Measurements from ENCODE around the gene OPCML.

OPCML gene

DNA sequence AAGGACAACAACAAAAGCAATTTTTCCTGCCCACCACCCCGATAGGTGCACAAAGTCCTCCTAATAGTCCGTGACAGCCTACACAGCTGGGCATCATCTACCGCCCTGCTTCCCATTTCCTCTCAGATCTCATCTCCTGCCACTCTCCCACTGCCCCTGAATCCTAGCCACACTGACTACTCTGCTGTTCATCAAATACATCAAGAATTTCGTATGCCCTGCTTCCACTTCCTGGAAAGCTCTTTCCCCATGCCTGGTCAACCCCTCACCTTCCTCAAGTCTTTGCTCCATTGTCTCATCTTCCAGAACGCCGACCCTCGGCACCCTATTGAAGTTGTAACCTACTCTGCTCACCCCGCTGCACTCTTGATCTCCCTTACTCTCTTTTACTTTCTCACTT is 320.1 kb downstream of the OPCML start:
- Mint-ChIP-seq H3K9me3 (no peaks in the 10 kb centered on the region), H3K27me3 (ENCODE audit: low read depth) (peaks cover 26% of the 10 kb centered on the region), H3K36me3 (ENCODE audit: low read depth) (no peaks in the 10 kb centered on the region), H3K4me1 (peaks cover 4% of the 10 kb centered on the region), H3K4me3 (no peak overlapping the region), H3K27ac (no peak overlapping the region)
- TF ChIP-seq CTCF (IDR thresholded peaks at IDR 0.05; ENCODE audit: unreplicated experiment in 3 of 3), result no peak

DNA sequence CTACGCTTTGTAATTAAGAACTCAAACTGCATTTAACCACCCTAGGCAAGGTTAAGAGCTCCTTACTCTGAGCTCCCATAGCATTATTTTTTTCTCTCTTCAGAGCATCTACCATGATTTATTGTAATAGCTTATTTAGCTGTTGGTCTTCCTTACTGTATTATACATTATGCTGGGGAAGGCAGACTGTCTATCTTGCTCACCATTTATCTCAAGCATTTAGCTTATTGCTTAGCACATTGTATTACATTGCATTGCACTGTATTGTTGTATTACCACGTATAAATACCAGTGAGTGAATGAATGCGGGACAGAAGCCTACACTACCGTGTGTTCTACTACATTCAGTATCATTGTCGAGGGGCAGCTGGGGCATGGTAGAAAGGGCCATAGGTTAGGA is 324.3 kb downstream of the OPCML start:
- peak overlapping the region in 1 of 3 experiments; percentile 41 for H3K27ac Mint-ChIP-seq
- H3K4me1 Mint-ChIP-seq, result peaks cover 4% of the 10 kb centered on the region
- H3K9me3 Mint-ChIP-seq, result no peaks in the 10 kb centered on the region
- H3K27me3 Mint-ChIP-seq (ENCODE audit: low read depth), result peaks cover 24% of the 10 kb centered on the region
- H3K4me3 Mint-ChIP-seq, result no peak overlapping the region
- no peaks in the 10 kb centered on the region for H3K36me3 Mint-ChIP-seq (ENCODE audit: low read depth)
- TF ChIP-seq CTCF (IDR thresholded peaks at IDR 0.05; ENCODE audit: unreplicated experiment in 3 of 3), result no peak

- Mint-ChIP-seq H3K4me3 (no peak overlapping the region), H3K9me3 (no peaks in the 10 kb centered on the region), H3K27ac (no peak overlapping the region), H3K36me3 (ENCODE audit: low read depth) (no peaks in the 10 kb centered on the region), H3K4me1 (peaks cover 4% of the 10 kb centered on the region), H3K27me3 (ENCODE audit: low read depth) (peaks cover 25% of the 10 kb centered on the region)
- TF ChIP-seq CTCF (IDR thresholded peaks at IDR 0.05; ENCODE audit: unreplicated experiment in 3 of 3), result no peak
Measured at GRCh38 chr11:133206313-133207005, 325.8 kb downstream of the OPCML start.

DNA sequence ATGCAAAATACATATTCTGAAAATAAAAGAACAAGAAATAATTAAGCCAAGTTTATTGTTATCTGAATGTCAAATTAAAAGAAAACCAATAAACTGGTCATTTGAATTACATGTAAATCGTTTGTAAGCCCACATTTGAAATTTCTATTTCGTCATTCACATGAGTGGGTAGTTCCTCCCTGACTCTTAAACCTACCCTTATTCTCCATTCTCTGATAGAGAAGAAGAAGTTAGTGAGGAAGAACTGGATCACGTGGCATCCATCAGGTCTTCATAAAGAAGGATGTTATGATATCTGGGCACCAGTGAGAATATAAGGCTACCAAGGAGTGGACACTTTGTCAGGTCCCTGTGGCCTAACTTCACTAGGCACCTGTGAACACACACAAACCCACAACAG is 328.1 kb downstream of the OPCML start:
- Mint-ChIP-seq H3K36me3 (ENCODE audit: low read depth) (no peaks in the 10 kb centered on the region), H3K4me3 (no peak overlapping the region), H3K4me1 (peaks cover 4% of the 10 kb centered on the region), H3K27me3 (ENCODE audit: low read depth) (peaks cover 26% of the 10 kb centered on the region), H3K27ac (no peak overlapping the region), H3K9me3 (no peaks in the 10 kb centered on the region)
- no peak for TF ChIP-seq CTCF (IDR thresholded peaks at IDR 0.05; ENCODE audit: unreplicated experiment in 3 of 3)

DNA sequence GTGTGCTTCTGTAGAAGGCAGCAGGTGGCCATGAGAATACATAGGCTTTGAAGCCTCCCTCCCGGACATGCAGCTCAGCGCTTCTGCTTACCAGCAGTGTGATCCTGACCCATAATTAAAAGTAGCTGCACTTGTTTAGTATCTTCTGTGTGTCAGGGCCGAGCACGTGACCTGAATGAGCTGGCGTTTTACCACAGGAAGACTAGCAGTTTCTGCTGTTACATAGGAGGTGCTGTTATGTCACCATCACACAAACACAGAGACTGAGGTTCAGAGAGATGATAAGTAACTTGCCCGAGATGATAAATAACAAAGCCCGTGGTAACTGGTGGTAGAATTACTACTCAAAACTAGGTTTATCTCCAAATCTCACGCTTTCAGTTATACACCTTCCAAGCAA is 329.5 kb downstream of the OPCML start:
- Mint-ChIP-seq H3K27ac (no peak overlapping the region), H3K9me3 (no peaks in the 10 kb centered on the region), H3K4me3 (no peak overlapping the region), H3K36me3 (ENCODE audit: low read depth) (no peaks in the 10 kb centered on the region), H3K4me1 (peaks cover under 1% of the 10 kb centered on the region), H3K27me3 (ENCODE audit: low read depth) (peaks cover 26% of the 10 kb centered on the region)
- no peak for TF ChIP-seq CTCF (IDR thresholded peaks at IDR 0.05; ENCODE audit: unreplicated experiment in 3 of 3)

DNA sequence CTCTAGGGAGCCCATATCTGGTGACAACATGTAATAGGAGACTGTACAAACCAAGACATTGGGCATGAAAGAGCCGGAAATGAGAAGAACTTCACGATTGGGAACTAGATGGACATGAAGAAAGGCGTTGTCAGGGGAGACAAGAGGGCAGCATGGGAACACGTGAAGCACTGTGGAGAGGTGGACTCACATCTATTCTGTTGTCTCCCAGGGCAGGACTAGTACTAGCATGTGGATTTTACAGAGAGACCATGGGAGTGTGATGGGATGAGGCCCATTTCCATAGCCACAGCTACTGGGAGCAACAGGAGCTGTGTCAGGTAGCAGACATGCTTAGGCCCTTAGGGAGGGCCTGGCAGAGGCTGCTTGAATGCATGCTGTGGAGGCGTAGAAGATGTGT is 333.9 kb downstream of the OPCML start:
- Mint-ChIP-seq H3K4me1 (no peaks in the 10 kb centered on the region), H3K27me3 (ENCODE audit: low read depth) (peaks cover 32% of the 10 kb centered on the region), H3K27ac (no peak overlapping the region), H3K4me3 (no peak overlapping the region), H3K36me3 (ENCODE audit: low read depth) (no peaks in the 10 kb centered on the region), H3K9me3 (no peaks in the 10 kb centered on the region)
- no peak for TF ChIP-seq CTCF (IDR thresholded peaks at IDR 0.05; ENCODE audit: unreplicated experiment in 3 of 3)
